ENCODE data around the gene RIC1.

GRCh38 chr9:5592231-5592630 is 36.7 kb upstream of the RIC1 start:
- TF ChIP-seq CTCF (IDR thresholded peaks at IDR 0.05) (no peak), POLR2A (IDR thresholded peaks at IDR 0.05) (no peak), EP300 (IDR thresholded peaks at IDR 0.05) (no peak)

All from upper lobe of left lung (tissue), 4 donors.